ENCODE measurements around the gene NFAM1.

NFAM1 gene

DNA sequence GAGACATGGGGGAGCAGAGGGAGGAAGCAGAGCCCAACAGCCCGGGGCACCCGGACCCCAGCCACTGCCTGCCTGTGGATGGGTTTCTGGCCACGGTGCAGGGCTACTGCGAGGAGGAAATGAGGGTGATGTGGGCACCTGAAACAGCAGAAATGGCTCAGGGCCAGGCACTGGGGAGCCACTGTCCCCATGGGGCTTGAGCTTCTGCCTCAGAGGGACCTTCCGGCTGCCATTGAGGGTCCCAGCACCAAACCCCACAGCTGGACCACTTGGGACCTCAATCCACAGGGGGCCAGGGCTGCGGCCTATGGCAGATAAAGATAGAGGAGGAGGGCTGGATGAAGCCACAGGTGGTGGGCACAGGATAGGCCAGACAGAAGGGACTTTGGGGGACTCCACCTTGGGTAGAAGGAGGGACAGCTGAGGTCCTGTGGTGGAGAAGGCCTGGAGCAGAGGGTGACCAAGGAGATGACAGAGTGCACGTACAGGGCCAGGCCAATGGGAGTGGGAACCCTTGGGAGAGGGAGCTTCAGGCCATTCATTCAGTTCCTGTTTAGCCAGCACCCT is 48.3 kb downstream of the NFAM1 start:
- DNase-seq (ENCODE audit: low spot score): no peak

- no peak for DNase-seq (ENCODE audit: low spot score)
Observed at GRCh38 chr22:42383287-42383686, 48.9 kb downstream of the NFAM1 start.

DNA sequence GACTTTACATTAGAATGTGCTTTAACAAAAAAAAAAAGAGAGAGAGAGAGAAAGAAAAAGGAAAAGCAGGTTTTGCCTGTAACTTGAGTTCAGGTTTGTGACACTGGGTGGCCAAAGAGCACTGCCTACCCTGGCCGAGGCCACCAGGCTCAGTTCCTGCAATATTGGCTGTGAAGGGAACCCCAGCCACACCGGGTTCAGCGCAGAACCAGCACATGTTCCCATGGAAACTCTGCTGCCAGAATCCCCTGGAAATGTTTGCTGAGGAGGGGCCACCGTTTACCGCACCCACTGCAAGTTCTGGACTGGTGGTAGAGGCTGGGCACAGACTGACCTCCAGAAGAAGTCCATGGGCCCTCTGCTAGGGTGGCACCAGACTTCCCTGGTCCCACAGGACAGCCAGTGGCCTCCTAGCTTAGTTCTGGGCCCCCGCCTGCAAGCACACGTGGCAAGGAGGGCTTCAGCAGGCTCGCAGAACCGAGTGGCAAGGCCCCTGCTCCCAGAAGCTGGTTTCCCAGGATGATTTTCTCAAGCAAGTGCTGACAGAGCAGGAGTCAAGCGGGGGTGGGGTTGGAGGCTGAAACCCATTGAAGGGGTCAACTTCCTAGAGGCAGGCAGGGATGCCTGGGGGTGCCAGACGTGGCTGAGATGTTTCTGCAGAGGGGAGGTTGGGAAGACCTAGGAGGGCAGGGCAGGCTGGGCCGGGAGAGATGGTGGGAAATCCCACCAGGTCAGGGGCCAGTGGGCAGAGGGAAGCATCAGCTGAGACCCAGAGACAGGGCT is 51.2 kb downstream of the NFAM1 start:
- DNase-seq (ENCODE audit: low spot score): no peak

- no peak for DNase-seq (ENCODE audit: low spot score)
Observed at GRCh38 chr22:42379966-42380537, 52.2 kb downstream of the NFAM1 start.

- no peak for DNase-seq (ENCODE audit: low spot score)
Observed at GRCh38 chr22:42376711-42377554, 55.3 kb downstream of the NFAM1 start.

GRCh38 chr22:42375982-42376381 is 56.2 kb downstream of the NFAM1 start:
- DNase-seq (ENCODE audit: low spot score): no peak

- DNase-seq (ENCODE audit: low spot score): no peak
Observed at GRCh38 chr22:42372976-42373375, 59.2 kb downstream of the NFAM1 start.

GRCh38 chr22:42371501-42371900 is 60.7 kb downstream of the NFAM1 start:
- no peak for DNase-seq (ENCODE audit: low spot score)

DNA sequence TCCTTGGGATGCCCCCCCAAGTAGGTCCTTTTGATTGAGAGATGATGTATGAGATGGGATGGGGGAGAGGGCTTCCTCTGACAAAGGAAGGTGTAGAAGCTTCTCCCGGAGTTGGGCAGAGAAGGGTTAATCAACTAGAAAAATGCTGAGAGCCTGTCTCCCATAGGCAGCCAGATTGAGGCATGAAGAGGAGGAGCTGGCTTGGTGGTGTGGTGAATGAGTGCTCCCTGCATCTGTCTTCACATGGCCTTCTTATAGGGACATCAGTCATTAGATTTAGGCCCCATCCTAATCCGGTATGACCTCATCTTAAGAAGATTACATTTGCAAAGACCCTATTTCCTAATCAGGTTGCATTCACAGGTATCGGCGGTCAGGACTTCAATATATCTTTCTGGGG is 61.1 kb downstream of the NFAM1 start:
- no peak for DNase-seq (ENCODE audit: low spot score)

GRCh38 chr22:42369250-42370041 is 62.8 kb downstream of the NFAM1 start:
- DNase-seq (ENCODE audit: low spot score): peak; percentile 98

DNA sequence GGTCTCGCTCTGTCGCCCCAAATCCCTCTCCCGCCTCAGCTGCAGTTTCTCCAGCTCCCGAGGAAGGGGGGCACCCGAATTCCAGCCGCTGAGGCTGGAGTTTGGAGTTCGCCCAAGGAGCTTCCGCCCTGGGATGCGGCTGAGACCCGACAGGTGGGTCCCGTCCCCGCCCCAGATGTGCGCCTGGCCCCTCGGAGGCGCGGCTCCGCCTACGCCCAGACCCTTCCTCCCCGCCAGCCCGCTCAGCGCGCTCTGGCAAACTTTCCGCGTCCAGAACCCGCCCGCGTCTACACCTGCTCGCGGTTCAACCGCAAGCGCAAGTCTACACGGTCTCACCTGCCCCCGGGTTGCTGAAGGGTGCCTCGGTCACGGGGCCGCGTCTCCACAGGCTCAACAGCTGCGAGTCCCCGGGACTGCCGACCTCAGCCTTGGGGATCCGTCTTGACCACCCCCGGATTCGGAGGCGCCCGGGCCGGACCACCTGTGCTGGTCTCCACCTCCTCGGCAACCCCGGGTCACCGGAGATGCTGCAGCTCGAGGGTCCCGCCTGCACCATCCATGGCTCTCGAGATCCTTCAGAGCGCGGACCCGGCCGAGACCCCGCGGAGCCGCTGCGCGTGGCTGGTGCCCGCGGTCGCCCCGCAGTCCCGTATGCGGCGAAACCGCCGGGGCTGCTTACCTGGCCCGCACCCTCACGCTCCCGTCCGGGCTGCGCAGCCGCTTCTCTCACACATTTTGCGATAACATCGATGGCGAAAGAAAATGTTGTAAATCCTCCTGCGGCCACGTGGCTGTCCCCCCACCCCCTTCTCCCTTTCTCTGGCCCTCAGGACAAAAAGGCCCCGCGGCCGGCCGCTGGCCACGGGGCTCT is 63.6 kb downstream of the NFAM1 start:
- no peak for DNase-seq (ENCODE audit: low spot score)

DNA sequence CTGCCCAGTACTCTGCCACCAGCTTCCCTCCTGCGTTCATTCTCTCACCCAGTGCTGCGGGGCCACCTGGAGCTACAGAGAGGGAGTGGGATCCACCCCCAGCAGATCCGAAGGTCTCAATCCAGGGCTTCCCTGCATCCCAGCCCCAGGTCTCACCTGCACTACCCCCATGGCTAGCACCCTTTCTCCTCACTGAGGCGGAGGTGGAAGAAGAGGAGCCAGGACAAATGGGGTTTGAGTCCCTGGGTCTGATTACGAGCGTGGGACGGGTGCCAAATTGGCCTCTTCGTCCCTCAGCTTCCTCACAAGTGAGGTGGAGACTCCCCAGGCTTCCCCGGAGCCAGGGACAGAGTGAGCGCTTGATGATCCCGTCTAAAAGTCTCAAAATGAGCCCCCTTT is 64.2 kb downstream of the NFAM1 start:
- no peak for DNase-seq (ENCODE audit: low spot score)

DNA sequence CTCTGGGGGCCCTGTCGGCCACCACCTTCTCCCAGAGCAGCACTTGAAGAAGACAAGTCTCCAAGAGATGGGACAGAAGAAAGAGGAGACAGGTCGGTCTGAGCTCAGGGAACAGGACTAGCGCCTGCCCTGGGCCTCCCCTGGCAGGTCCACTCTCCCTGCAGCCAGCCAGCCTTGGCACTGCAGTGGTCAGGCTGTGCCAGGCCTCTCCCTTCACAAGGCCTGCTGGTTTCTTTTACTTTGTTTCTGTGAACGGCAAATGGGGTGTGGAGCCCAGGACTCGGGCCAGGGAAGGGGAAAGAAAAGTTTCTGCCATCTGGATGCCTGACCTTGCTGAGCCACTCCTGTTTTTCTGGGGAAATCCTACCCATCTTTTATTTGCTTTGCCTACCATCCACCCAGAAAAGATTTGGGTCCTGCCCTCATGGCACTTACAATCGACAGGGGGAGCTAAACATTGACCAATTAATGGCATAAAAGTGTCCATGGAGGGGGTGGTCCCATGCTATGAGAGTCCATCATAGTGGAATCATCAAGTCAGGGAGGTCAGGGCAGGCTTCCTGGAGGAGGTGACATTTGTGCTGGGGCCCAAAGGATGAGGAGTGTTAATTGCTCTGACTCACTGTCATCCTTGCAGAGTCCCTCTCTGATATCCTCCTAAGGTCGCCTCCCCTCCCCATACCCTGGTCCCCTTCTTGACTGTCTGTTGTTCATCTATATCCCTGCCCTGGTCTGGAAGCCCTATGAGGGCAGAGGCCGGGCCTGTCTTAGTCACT is 65.2 kb downstream of the NFAM1 start:
- peak; percentile 77 for DNase-seq (ENCODE audit: low spot score)

DNA sequence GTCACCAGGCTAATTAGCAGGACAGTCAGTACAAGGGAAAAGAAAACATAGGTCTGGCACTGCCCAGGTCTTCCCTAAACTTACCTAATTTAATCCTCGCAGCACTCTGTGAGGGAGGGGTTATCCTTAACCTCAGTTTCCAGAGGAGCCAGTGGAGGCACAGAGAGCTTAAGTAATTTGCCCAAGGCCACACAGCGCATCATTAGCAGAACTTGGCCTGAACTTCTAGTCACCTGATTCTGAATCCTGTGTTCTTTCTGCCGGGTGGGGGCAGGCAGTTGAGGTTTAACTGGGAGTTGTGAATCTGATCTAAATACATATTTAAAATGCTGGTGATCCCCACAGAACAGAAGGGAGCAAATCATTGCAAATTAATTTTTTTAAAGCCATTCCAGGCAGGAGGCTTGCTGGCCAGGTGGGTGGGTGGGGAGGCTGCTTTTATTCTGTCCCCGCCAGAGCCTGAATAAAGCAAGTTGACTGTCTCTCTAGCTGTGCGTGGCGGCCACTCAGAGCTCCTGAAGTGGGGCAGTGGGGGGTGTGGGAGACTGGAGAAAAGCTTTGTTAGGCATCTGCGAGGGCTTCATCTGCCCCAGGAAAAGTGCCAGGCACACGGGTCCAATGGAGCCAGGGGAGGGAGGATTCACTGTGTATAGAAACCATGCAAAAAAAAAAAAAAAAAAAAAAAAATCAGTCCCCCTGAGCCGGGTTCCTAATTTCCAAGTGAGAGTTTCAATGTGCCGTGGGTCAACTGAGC is 66.1 kb downstream of the NFAM1 start:
- DNase-seq (ENCODE audit: low spot score): no peak

DNA sequence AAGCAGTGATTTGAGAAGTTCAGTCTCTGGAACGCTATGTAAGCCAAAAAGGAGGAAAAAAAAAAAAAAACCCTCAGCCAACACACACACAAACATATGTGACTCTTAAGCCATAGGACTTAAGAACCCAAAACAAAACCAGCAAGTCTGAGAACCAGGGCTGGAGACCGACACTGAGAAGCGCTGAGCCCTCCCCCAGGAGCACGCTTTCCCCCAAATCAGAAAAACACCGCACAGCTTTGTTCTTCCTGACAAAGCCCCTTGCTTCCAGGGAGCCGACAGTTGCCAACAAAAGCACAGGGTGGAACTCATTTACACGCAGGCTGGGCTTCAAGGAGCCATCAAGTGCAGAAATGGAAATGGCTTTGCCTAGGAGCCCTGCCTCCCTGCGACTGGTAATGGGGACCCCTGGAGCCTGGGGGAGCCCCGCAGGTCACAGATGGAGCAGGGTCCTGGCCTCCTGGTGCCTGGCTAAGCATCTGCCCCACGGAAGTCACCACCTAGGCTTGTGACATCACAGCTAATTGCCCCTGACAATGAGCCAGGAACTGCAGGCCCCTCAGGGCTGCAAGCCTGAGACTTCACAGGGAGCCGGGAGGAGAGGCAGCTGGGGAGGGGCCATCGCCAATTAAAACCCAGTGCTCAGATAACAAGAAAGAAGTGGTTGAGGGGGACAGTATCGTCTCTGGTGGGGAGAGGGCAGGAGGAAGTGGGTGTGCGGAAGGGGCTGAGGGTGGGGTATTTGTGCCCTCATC is 66.9 kb downstream of the NFAM1 start:
- DNase-seq (ENCODE audit: low spot score): no peak

- no peak for DNase-seq (ENCODE audit: low spot score)
Observed at GRCh38 chr22:42364604-42365110, 67.5 kb downstream of the NFAM1 start.

DNA sequence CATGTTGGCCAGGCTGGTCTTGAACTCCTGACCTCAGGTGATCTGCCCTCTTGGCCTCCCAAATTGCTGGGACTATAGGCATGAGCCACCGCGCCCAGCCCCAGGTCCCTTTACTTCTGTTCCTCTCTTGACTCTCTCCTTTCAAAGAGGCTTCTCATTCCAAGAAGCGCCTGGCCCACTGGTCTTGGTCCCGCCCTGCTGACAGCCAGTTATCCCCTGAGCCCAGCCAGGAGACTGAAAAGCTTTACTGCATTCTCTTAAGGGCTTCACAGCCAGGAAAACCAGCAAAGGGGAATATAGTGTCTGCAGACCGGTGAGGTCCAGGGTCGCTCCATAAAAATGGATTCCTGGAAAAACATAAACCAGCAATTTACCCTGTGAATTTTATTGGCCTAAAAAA is 68.3 kb downstream of the NFAM1 start:
- DNase-seq (ENCODE audit: low spot score): no peak

GRCh38 chr22:42361523-42361922 is 70.7 kb downstream of the NFAM1 start:
- DNase-seq (ENCODE audit: low spot score): no peak

All from Ammon's horn (tissue), 1 donor.